OCI-LY1 (cell line): ENCODE data around the gene KCNB1.

Experiments
- H2AFZ ChIP-seq: fragments of 200-600 bp; sonication (generic), shearing (Covaris generic); 2 replicates; pipeline ENCODE4 v1.6.0; 2014; ENCODE audit warnings: antibody characterized with exemption, mild to moderate bottlenecking, low read length
- H3F3A ChIP-seq: fragments of 200-600 bp; sonication (generic), shearing (Covaris generic); 2 replicates; pipeline ENCODE4 v1.6.0; 2014; ENCODE audit warnings: mild to moderate bottlenecking, antibody characterized with exemption, low read length, moderate library complexity; ENCODE audit not compliant: insufficient read depth
- H3K27ac ChIP-seq: fragments of 200-600 bp; sonication (generic); 2 replicates; pipeline ENCODE4 v1.5.1; 2014; ENCODE audit warnings: low read length, mixed run types, mild to moderate bottlenecking, low read depth; ENCODE audit not compliant: poor library complexity, severe bottlenecking
- H3K27me3 ChIP-seq: fragments of 200-600 bp; sonication (generic); 2 replicates; pipeline ENCODE4 v1.6.0; 2014; ENCODE audit warnings: antibody characterized with exemption, mild to moderate bottlenecking, low read length, moderate library complexity; ENCODE audit not compliant: insufficient read depth
- H3K36me3 ChIP-seq: fragments of 200-600 bp; sonication (generic); 2 replicates; pipeline ENCODE4 v1.6.1; 2014; ENCODE audit warnings: mild to moderate bottlenecking, antibody characterized with exemption, low read length, moderate library complexity, mixed read lengths; ENCODE audit not compliant: insufficient read depth
- H3K4me1 ChIP-seq: fragments of 200-600 bp; sonication (generic); 2 replicates; pipeline ENCODE4 v1.5.1; 2014; ENCODE audit warnings: mild to moderate bottlenecking, low read length, moderate library complexity; ENCODE audit not compliant: insufficient read depth, severe bottlenecking
- H3K4me2 ChIP-seq: fragments of 200-600 bp; sonication (generic), shearing (Covaris generic); 2 replicates; pipeline ENCODE4 v1.6.1; 2014; ENCODE audit warnings: low read length
- H3K4me3 ChIP-seq: fragments of 200-600 bp; sonication (generic); 2 replicates; pipeline ENCODE4 v1.5.1; 2014; ENCODE audit warnings: low read length, low read depth, mild to moderate bottlenecking, mixed read lengths; ENCODE audit not compliant: poor library complexity, severe bottlenecking
- H3K79me2 ChIP-seq: fragments of 200-600 bp; shearing (Covaris generic); 2 replicates; pipeline ENCODE4 v1.6.1; 2016; ENCODE audit warnings: mixed run types, low read length, mixed read lengths; ENCODE audit not compliant: insufficient read depth
- H3K9ac ChIP-seq: fragments of 200-600 bp; sonication (generic), shearing (Covaris generic); 2 replicates; pipeline ENCODE4 v1.6.1; 2014; ENCODE audit warnings: mild to moderate bottlenecking, low read length, mixed read lengths
- H3K9me2 ChIP-seq: fragments of 200-600 bp; sonication (generic), shearing (Covaris generic); 2 replicates; pipeline ENCODE4 v1.6.1; 2014; ENCODE audit warnings: low read depth, mild to moderate bottlenecking, low read length, mixed read lengths
- H3K9me3 ChIP-seq: fragments of 200-600 bp; shearing (Covaris generic); 2 replicates; pipeline ENCODE4 v1.6.1; 2014; ENCODE audit warnings: low read length, mixed read lengths
- H4K20me1 ChIP-seq: fragments of 200-600 bp; sonication (generic), shearing (Covaris generic); 2 replicates; pipeline ENCODE4 v1.6.0; 2016; ENCODE audit warnings: mild to moderate bottlenecking, low read length; ENCODE audit not compliant: insufficient read depth
- EZH2 ChIP-seq: fragments of 200-600 bp; sonication (generic), shearing (Covaris generic); IDR thresholded peaks from 2 replicates; pipeline ENCODE4 v1.8.0; 2017; ENCODE audit warnings: borderline replicate concordance, mixed run types, mild to moderate bottlenecking, antibody characterized with exemption, low read length, moderate library complexity, mixed read lengths
- TF ChIP-seq, protein P1 (sequence below): fragments of 200-600 bp; sonication (generic), shearing (Covaris generic); IDR thresholded peaks from 2 replicates; pipeline ENCODE4 v1.5.1; 2017; ENCODE audit warnings: mild to moderate bottlenecking, antibody characterized with exemption, low read length, moderate library complexity, mixed read lengths

KCNB1 gene

DNA sequence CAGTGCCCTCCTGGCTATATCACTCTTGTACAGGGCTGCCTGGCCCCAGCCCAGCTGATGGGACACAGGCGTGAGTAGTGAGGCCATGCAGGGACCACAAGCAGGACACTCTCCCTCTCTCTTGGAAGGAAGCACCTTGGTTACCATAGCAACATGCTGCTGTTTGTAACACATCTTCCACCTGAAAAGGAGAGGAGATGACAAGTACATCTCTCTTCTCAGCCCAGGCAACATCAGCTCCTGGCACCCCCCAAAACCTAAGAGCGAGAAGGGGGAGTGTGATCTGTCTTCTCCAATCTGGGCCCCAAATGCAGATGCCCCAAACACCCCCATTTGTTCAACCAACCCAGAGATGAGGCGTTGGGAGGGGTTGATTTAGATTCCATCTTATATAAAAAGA is 49.9 kb downstream of the KCNB1 start:
- no peaks in the 10 kb centered on the region for H3K79me2 ChIP-seq
- H3K9me2 ChIP-seq, result no peaks in the 10 kb centered on the region
- no peaks in the 10 kb centered on the region for H3K4me1 ChIP-seq
- H3K27me3 ChIP-seq, result 0 out of 2 replicates have a peak, but pooled peaks cover 4% of the 10 kb centered on the region
- H3F3A ChIP-seq, result no peaks in the 10 kb centered on the region
- no peaks in the 10 kb centered on the region for H3K9me3 ChIP-seq
- no peaks in the 10 kb centered on the region for H4K20me1 ChIP-seq
- no peak for TF ChIP-seq EZH2
- TF ChIP-seq, protein P1, sequence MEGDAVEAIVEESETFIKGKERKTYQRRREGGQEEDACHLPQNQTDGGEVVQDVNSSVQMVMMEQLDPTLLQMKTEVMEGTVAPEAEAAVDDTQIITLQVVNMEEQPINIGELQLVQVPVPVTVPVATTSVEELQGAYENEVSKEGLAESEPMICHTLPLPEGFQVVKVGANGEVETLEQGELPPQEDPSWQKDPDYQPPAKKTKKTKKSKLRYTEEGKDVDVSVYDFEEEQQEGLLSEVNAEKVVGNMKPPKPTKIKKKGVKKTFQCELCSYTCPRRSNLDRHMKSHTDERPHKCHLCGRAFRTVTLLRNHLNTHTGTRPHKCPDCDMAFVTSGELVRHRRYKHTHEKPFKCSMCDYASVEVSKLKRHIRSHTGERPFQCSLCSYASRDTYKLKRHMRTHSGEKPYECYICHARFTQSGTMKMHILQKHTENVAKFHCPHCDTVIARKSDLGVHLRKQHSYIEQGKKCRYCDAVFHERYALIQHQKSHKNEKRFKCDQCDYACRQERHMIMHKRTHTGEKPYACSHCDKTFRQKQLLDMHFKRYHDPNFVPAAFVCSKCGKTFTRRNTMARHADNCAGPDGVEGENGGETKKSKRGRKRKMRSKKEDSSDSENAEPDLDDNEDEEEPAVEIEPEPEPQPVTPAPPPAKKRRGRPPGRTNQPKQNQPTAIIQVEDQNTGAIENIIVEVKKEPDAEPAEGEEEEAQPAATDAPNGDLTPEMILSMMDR, result no peak
- no peak overlapping the region for H3K27ac ChIP-seq
- H2AFZ ChIP-seq, result no peak overlapping the region
- H3K9ac ChIP-seq, result no peak overlapping the region
- no peaks in the 10 kb centered on the region for H3K36me3 ChIP-seq
- no peak overlapping the region for H3K4me2 ChIP-seq
- no peak overlapping the region for H3K4me3 ChIP-seq

DNA sequence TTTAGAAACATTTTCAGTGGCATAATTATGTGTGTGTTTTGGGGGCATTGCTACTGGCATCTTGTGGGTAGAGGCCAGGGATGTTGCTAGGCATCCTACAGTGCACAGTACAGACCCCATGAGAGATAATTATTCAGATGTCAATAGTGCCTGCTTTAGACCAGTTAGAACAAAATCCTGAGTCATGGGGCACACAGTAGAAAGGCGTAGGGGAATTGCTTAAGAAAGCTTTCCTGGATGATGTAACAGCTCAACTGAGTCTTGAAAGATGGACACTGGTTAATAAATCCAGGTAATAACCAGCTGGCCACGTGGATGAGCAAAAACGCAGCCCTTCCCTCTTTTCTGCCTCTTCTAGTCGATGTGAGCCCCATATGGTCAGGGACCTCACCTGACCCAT is 51.1 kb downstream of the KCNB1 start:
- no peaks in the 10 kb centered on the region for H4K20me1 ChIP-seq
- no peak overlapping the region for H3K4me2 ChIP-seq
- no peak overlapping the region for H3K27ac ChIP-seq
- H3F3A ChIP-seq, result no peaks in the 10 kb centered on the region
- H3K36me3 ChIP-seq, result no peaks in the 10 kb centered on the region
- no peaks in the 10 kb centered on the region for H3K79me2 ChIP-seq
- no peak overlapping the region for H3K4me3 ChIP-seq
- H2AFZ ChIP-seq, result no peak overlapping the region
- no peaks in the 10 kb centered on the region for H3K27me3 ChIP-seq
- no peaks in the 10 kb centered on the region for H3K9me2 ChIP-seq
- no peaks in the 10 kb centered on the region for H3K9me3 ChIP-seq
- H3K4me1 ChIP-seq, result no peaks in the 10 kb centered on the region
- H3K9ac ChIP-seq, result no peak overlapping the region
- no peak for TF ChIP-seq EZH2
- TF ChIP-seq, protein P1, result no peak

DNA sequence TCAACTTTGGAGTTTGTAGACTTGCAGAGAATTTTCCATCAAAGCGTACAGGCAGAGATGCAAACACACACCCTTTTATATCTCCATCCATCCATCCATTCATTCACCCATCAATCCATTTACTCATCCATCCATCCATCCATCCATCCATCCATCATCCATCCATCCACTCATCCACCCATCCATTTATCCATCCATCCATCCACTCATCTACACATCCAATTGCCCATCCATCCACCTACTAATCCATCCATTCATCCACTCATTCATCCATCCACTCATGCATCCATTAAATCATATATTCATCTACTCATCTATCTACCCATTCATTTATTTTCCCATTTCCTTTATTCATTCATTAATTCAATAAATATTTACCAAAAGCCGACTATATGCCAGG is 52.1 kb downstream of the KCNB1 start:
- Histone ChIP-seq H3K9me2 (no peaks in the 10 kb centered on the region), H3K4me3 (no peak overlapping the region), H3K9me3 (no peaks in the 10 kb centered on the region), H3K4me2 (no peak overlapping the region), H3K27ac (no peak overlapping the region), H3K27me3 (no peaks in the 10 kb centered on the region), H3K79me2 (no peaks in the 10 kb centered on the region), H3K4me1 (no peaks in the 10 kb centered on the region), H4K20me1 (no peaks in the 10 kb centered on the region), H3K36me3 (no peaks in the 10 kb centered on the region), H2AFZ (no peak overlapping the region), H3F3A (no peaks in the 10 kb centered on the region), H3K9ac (no peak overlapping the region)
- no peak for TF ChIP-seq EZH2
- TF ChIP-seq, protein P1, result no peak
